HUES48 (cell line): Measurements from ENCODE around the gene TLCD3B.

Experiments used
- H3K27ac ChIP-seq: one replicate; pipeline ENCODE4 v1.7.0; 2013; ENCODE audit warnings: low read depth, low read length, inconsistent platforms
- H3K27me3 ChIP-seq: 2 replicates; pipeline ENCODE4 v1.6.1; 2013; ENCODE audit warnings: mild to moderate bottlenecking, low read length; ENCODE audit not compliant: control insufficient read depth, insufficient read depth
- H3K36me3 ChIP-seq: 2 replicates; pipeline ENCODE4 v1.6.1; 2013; ENCODE audit warnings: low read length; ENCODE audit not compliant: control insufficient read depth, insufficient read depth
- H3K4me1 ChIP-seq: 2 replicates; pipeline ENCODE4 v1.6.1; 2013; ENCODE audit warnings: mild to moderate bottlenecking, low read length; ENCODE audit not compliant: control insufficient read depth, insufficient read depth
- H3K4me3 ChIP-seq: 2 replicates; pipeline ENCODE4 v1.5.1; 2013; ENCODE audit warnings: mild to moderate bottlenecking, low read depth, low read length
- H3K9ac ChIP-seq: 2 replicates; pipeline ENCODE4 v1.6.1; 2013; ENCODE audit warnings: mild to moderate bottlenecking, low read depth, low read length, moderate library complexity
- H3K9me3 ChIP-seq: 2 replicates; pipeline ENCODE4 v1.6.1; 2013; ENCODE audit warnings: low read length; ENCODE audit not compliant: control insufficient read depth, insufficient read depth

Gene TLCD3B

GRCh38 chr16:29975811-29976511 lies 55.1 kb downstream of the TLCD3B start:
- H3K4me1 ChIP-seq = peaks cover 23% of the 10 kb centered on the region
- H3K36me3 ChIP-seq = peaks cover 42% of the 10 kb centered on the region
- peaks cover 9% of the 10 kb centered on the region for H3K9me3 ChIP-seq
- peaks cover 11% of the 10 kb centered on the region for H3K27me3 ChIP-seq
- peak overlapping the region; percentile 50 for H3K27ac ChIP-seq
- H3K4me3 ChIP-seq = peak overlapping the region; percentile 90
- H3K9ac ChIP-seq = no peak overlapping the region

DNA sequence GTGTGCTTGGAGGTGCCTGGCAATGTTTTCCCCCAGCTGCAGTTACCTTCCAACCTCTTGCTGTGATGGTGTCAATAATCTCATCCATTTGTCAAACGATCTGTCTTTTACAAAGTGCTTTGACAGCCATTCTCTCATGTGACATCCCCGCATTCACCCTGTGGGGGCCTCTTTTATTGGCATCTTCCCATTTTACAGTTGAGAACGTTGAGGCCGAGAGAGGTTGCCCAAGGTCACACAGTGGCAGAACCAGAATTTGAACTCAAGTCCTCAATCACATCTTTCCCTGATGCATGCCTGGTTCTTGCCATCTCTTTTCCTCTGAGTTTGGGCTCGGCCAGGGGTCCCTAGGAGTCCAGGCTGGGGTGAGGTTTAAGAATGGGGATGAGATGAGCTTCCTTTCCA lies 55.9 kb downstream of the TLCD3B start:
- H3K36me3 ChIP-seq = peaks cover 34% of the 10 kb centered on the region

More for the DNA sequence above, 55.9 kb downstream of the TLCD3B start:
- H3K27ac ChIP-seq = no peak overlapping the region
- H3K9me3 ChIP-seq = peaks cover 9% of the 10 kb centered on the region
- peaks cover 11% of the 10 kb centered on the region for H3K27me3 ChIP-seq
- peak overlapping the region; percentile 90 for H3K4me3 ChIP-seq
- H3K4me1 ChIP-seq = peaks cover 23% of the 10 kb centered on the region
- no peak overlapping the region for H3K9ac ChIP-seq
